Heart left ventricle (tissue), 16 donors: ENCODE measurements around the gene KIF17. TPM values are rescaled to one million over a fixed set of nuclear protein-coding genes. Genes with fewer than 3 reads are reported as not detected.

ENCODE experiments used
- ATAC-seq, 4 donors: fragments of 200-7000 bp; cut with Tn5 transposase; one replicate each; pipeline ENCODE4 v1.9.1; 2020 to 2022; ENCODE audit warnings: moderate library complexity in 4 of 4, mild to moderate bottlenecking in 3 of 4, moderate number of reproducible peaks in 1 of 4
- DNase-seq, 5 donors: peaks; one replicate each; pipeline ENCODE4 v3.0.0-alpha.2; 2020
- H3K27ac ChIP-seq, 12 donors: fragments of 200-600 bp; sonication (generic) in 4 of 12; one replicate each; pipeline versions ENCODE4 v1.5.0 to v1.8.0; 2016 to 2022; ENCODE audit warnings: mild to moderate bottlenecking in 2 of 12
- H3K27me3 ChIP-seq, 9 donors: fragments of 200-600 bp; sonication (generic) in 2 of 9; one replicate each; pipeline versions ENCODE4 v1.5.1 to v1.8.0; 2016 to 2022; ENCODE audit warnings: mild to moderate bottlenecking in 3 of 9
- H3K36me3 ChIP-seq, 9 donors: fragments of 200-600 bp; sonication (generic) in 2 of 9; one replicate each; pipeline versions ENCODE4 v1.5.0 to v1.8.0; 2018 to 2022; ENCODE audit warnings: mild to moderate bottlenecking in 2 of 9
- H3K4me1 ChIP-seq, 12 donors: fragments of 200-600 bp; sonication (generic) in 4 of 12; one replicate each; pipeline versions ENCODE4 v1.5.0 to v1.8.0; 2016 to 2022; ENCODE audit warnings: mild to moderate bottlenecking in 3 of 12
- H3K4me3 ChIP-seq, 12 donors: fragments of 200-600 bp; sonication (generic) in 4 of 12; one replicate each; pipeline versions ENCODE4 v1.5.0 to v1.8.0; 2017 to 2022; ENCODE audit warnings: mild to moderate bottlenecking in 9 of 12, moderate library complexity in 4 of 12
- H3K9me3 ChIP-seq, 12 donors: fragments of 200-600 bp; sonication (generic) in 4 of 12; one replicate each; pipeline versions ENCODE4 v1.5.0 to v1.8.0; 2016 to 2022; ENCODE audit warnings: mild to moderate bottlenecking in 1 of 12
- POLR2A ChIP-seq, 2 donors: fragments of 450-650 bp; IDR thresholded peaks; one replicate each; pipeline ENCODE4 v1.6.1; 2017; ENCODE audit warnings: antibody characterized with exemption in 2 of 2, mild to moderate bottlenecking in 2 of 2, moderate library complexity in 2 of 2
- WGBS, 4 donors: extraction: QIAGEN DNeasy Blood & Tissue Kit in 2 of 4; methylation state at CpG; one replicate each; pipeline versions ENCODE4 v1.1.5 to v1.1.7; 2013 to 2018; 5-methylcytosine and 5-hydroxymethylcytosine counted together
- intact Hi-C, 10 donors: fragments of 100-400 bp; cut with DNase I; formaldehyde crosslinking; loops; one replicate each; pipeline versions ENCODE4 v1.11.1 to v1.14.2; 2022
- polyA plus RNA-seq, 2 donors: library from polyadenylated mRNA; stranded (reverse); fragments of 200-250 nt; gene quantifications; one replicate each; pipeline ENCODE4 v1.2.3, GENCODE V29; 2013
- total RNA-seq, 9 donors: library from RNA; depleted of rRNA in 2 of 9; stranded (reverse); fragments of >200 nt in 2 of 9; fragmentation: NEBNext Ultra II Directional in 3 of 9; extraction: Animal tissue kit (Norgen Biotek cat#: 25700) in 3 of 9; gene quantifications; one replicate each; pipeline versions ENCODE4 v1.1.0 to v1.2.4, GENCODE V29; 2016 to 2023
- TF ChIP-seq, protein P1 (sequence below), 12 donors: fragments of 200-600 bp; sonication (generic) in 4 of 12; IDR thresholded peaks; one replicate each; pipeline versions ENCODE4 v1.5.0 to v1.8.0; 2018 to 2022; ENCODE audit warnings: antibody characterized with exemption in 12 of 12, mild to moderate bottlenecking in 5 of 12
- donor health status: ischemic (EF 13 %, LVEDD 7.1; RV severe dilation, severe dysfunction).
- donor health status: healthy with polysubstance abuse.
- donor health status: DM: no; HTN: yes; CAD: no.
- donor health status: DM: no; HTN: no; CAD: no.
- donor health status: ischemic (EF 25% LVEDD 6.9; RV normal size, moderate dysfunction).
- donor health status: ischemic (EF 25% LVEDD 5.7; RV mildly dilated, moderate dysfunction).
- donor health status: healthy.
- donor health status: DM: yes; HTN: yes; CAD: no.
- donor health status: ischemic (EF 35%, LVEDD 5.7; RV mildly dilated, moderate dysfunction).
- donor health status: nonischemic (EF 11% LVEDD 7.7; RV severe dilation, severe dysfunction).
- donor health status: DM: yes; HTN: yes; CAD: no.
- donor health status: PGD.
- donor health status: ischemic (EF 29% LVEDD 5.4; RV normal size, mild dysfunction).
- donor health status: nonischemic (EF 23%, LVEDD 6.1; RV moderate dilation, normal function).

Gene KIF17
- total and polyA plus RNA-seq, 11 donors = 1.6 to 9.3 (median 3.4) TPM

DNA sequence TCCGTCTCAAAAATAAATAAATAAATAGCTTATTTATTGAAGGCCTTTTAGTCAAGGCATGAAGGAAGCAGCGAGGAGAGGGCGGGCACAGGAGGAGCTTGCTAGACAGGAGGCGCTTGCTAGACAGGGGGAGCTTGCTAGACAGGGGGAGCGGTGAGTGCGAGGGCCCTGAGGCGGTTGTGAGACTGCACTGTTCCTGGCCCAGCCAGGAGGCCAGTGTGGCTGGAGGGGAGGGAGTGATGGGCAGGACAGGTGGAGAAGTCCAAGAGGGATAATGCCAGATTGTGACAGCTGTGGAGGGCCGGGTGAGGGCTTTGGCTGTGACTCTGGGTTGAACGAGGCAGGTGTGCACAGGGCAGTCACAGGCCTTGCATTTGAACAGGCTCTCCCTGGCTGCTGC is 18.2 kb downstream of the KIF17 start:
- ATAC-seq (no peak), DNase-seq (peak in 1 of 5 donors; percentile 56)
- H3K36me3 ChIP-seq = no peaks in the 10 kb centered on the region
- H3K4me3 ChIP-seq = no peak overlapping the region
- TF ChIP-seq, protein P1, sequence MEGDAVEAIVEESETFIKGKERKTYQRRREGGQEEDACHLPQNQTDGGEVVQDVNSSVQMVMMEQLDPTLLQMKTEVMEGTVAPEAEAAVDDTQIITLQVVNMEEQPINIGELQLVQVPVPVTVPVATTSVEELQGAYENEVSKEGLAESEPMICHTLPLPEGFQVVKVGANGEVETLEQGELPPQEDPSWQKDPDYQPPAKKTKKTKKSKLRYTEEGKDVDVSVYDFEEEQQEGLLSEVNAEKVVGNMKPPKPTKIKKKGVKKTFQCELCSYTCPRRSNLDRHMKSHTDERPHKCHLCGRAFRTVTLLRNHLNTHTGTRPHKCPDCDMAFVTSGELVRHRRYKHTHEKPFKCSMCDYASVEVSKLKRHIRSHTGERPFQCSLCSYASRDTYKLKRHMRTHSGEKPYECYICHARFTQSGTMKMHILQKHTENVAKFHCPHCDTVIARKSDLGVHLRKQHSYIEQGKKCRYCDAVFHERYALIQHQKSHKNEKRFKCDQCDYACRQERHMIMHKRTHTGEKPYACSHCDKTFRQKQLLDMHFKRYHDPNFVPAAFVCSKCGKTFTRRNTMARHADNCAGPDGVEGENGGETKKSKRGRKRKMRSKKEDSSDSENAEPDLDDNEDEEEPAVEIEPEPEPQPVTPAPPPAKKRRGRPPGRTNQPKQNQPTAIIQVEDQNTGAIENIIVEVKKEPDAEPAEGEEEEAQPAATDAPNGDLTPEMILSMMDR (IDR thresholded peaks at IDR 0.05) = no peak
- no peak for TF ChIP-seq POLR2A (IDR thresholded peaks at IDR 0.05)
- no peaks in the 10 kb centered on the region for H3K9me3 ChIP-seq
- 90 to 92% (median 92%) methylated on average over 9 of the region's 9 CpGs for WGBS, 4 donors
- H3K4me1 ChIP-seq = peaks cover 0 to 17% (median 5%) of the 10 kb centered on the region in 12 donors
- intact Hi-C loops = loop anchor here in 7 of 10 donors (5.0 to 10.0 kb wide), 6 partner anchors 33 to 665 kb away; partner anchors contain the start of genes HP1BP3 (in 1 of the 7) and SH2D5 (in 1 of the 7)
- H3K27ac ChIP-seq = no peak overlapping the region
- no peaks in the 10 kb centered on the region for H3K27me3 ChIP-seq

DNA sequence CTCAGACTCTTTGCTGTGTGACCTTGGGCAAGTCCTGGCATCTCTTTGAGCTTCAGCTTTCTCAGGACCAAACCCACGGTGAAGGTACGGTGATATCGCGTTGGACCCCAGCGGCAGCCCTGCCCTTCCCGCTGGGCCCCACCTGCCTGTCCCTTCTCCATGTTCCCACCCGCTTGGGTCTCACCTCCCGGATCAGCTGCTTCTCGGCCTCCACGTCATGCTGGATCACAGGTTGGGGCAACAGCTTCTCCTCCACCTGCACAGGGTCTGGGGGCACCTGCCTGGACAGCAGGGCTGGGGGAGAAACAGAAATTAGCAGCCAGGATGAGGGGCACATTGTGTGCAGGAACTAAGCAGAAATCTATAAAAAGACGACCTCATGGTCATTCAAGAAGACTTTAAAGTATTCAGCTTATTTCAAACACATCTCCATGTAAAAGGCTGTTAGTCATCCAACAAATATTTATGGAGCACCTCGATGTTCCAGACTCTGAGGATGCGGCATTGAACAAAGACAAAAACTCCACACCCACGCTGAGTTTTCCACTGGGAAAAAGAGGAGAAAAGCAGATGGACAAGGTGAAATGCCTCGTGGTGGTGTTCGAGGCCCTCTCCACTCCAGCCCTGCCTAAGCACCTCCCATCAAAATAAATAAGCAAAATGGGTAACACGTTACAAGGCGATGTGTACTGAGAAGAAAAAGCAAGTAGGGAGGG is 19.5 kb downstream of the KIF17 start:
- no peak for ATAC-seq
- Histone ChIP-seq H3K27me3 (no peaks in the 10 kb centered on the region), H3K27ac (no peak overlapping the region), H3K4me1 (peaks cover 0 to 17% (median 5%) of the 10 kb centered on the region in 12 donors), H3K4me3 (no peak overlapping the region), H3K9me3 (no peaks in the 10 kb centered on the region), H3K36me3 (no peaks in the 10 kb centered on the region)
- peak in 1 of 5 donors; percentile 52 for DNase-seq
- TF ChIP-seq, protein P1 (IDR thresholded peaks at IDR 0.05) = no peak
- no peak for TF ChIP-seq POLR2A (IDR thresholded peaks at IDR 0.05)
- intact Hi-C loops = loop anchor here in 7 of 10 donors (5.0 to 10.0 kb wide), 6 partner anchors 34 to 666 kb away; partner anchors contain the start of genes HP1BP3 (in 1 of the 7) and SH2D5 (in 1 of the 7)
- 85 to 90% (median 87%) methylated on average over 18 of the region's 18 CpGs for WGBS, 4 donors

DNA sequence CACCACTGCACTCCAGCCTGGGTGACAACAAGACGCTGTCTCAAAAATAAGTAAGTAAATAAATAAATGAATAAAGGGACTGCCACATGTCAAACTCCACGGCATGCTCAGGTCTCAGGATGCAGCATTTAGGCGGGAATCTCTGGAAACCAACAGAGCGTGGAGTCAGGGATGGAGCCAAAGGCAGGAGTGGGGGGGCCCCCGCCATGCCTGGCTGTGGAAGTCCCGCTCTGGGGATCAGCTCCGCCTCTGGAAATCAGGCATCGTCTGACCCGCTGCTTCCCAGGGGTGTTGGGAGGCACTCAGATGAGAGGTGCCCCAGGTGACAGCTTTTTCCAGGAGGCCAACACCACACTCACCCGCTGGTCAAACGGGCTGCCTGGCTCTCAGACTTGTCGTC is 20.2 kb downstream of the KIF17 start:
- ATAC-seq = no peak
- Histone ChIP-seq H3K4me1 (peaks cover 0 to 17% (median 5%) of the 10 kb centered on the region in 12 donors), H3K9me3 (no peaks in the 10 kb centered on the region), H3K27ac (peak overlapping the region in 3 of 12 donors; percentile 69 to 88 (median 80)), H3K4me3 (no peak overlapping the region), H3K36me3 (no peaks in the 10 kb centered on the region), H3K27me3 (no peaks in the 10 kb centered on the region)
- WGBS, 4 donors = 76 to 88% (median 86%) methylated on average over 10 to 12 of the region's 12 CpGs
- intact Hi-C loops = loop anchor here in 8 of 10 donors (2.0 to 10.0 kb wide), 8 partner anchors 35 to 667 kb away; partner anchors contain the start of genes HP1BP3 (in 1 of the 8) and SH2D5 (in 1 of the 8)
- TF ChIP-seq POLR2A (IDR thresholded peaks at IDR 0.05) = no peak
- TF ChIP-seq, protein P1 (IDR thresholded peaks at IDR 0.05) = no peak
- DNase-seq = peak in 1 of 5 donors; percentile 36
